Kidney capillary endothelial cell (primary cell): ENCODE results near the gene CDKN2AIPNL.
A peak's percentile ranks its signal among the peaks of the same experiment; 100 is the strongest.
"Not testable (repeated sequence)": the region's sequence is repeated elsewhere in the genome, so short reads cannot be mapped to it uniquely, and the experiment has no call there.

ENCODE experiments used
- DNase-seq: peaks from one replicate; pipeline ENCODE4 v3.0.0-alpha.2; 2018; ENCODE audit warnings: low spot score

Gene CDKN2AIPNL

DNA sequence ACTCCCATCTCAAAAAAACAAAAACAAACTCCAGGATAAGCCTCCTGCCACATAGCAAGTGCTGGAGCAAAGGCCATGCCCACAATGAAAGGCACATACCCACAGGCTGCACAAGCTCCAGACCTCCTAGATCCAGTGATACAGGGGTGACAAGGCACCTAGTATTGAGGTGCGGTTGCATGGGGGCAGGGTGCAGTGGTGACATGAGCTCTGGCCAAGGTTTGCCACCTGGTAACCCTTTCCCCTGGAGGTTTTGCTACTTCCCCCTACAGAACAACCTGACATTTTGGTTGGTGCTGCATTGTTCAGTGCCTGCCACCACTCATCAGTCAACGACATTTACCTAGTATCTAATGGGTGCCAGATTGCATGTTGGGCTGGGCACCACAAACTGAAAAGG is 14.5 kb downstream of the CDKN2AIPNL start:
- no peak for DNase-seq

- no peak for DNase-seq
These were observed 15.4 kb downstream of the CDKN2AIPNL start for GRCh38 chr5:134396274-134396673.

- no peak for DNase-seq
These were observed 16.7 kb downstream of the CDKN2AIPNL start for GRCh38 chr5:134394932-134395331.

DNA sequence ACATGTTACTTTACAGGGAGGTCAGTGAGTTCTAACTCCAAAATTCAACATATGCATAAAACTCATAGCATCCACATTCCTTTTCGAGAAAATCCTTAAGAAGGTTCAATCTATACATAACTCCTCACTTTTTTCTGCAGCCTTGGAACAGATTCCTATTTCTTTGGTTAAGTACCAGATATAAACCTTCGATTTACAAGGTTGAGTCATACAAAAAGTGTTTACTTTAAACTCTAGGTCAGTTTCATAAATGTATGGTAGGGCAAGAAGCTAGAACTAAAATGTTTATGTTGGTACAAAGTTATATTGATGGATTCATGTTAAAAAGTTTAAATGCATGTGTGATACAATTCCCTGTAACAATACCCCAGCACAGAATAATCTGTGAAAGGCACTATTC is 19.4 kb downstream of the CDKN2AIPNL start:
- no peak for DNase-seq

- no peak for DNase-seq
These were observed 24.2 kb downstream of the CDKN2AIPNL start for GRCh38 chr5:134387443-134387842.

DNA sequence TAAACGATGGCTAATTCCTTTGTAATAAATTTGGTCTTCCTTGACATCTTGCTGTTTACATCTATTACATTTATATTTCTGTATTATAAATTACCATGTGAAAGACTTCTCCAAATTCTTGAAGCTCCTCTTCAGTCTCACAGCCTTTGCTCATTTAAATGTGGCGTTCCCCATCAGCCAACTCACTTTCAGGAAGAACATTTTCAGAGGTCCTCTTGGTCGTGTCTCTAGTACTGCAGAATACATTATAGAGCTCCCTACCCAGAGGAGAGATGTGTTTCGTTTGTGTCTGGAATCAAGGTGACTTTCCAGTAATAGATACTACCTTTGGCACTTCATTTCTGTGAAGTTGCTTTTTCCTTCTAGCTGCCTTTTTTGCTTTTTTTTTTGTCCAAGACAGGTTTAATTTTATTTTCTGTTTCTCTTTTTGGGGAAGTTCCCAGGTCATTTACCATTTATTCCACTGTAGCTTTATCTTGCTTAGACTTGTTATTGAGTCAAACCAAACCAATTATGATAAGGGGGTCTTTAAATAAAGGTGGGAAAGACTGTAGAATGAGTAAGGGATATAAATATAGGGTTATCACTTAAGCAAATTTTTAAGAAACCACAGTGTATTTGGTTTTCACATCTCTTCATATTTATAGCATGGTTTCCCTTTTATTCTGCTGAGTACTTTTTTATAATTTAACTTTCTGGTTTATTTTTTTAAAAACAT is 27.5 kb downstream of the CDKN2AIPNL start:
- no peak for DNase-seq

DNA sequence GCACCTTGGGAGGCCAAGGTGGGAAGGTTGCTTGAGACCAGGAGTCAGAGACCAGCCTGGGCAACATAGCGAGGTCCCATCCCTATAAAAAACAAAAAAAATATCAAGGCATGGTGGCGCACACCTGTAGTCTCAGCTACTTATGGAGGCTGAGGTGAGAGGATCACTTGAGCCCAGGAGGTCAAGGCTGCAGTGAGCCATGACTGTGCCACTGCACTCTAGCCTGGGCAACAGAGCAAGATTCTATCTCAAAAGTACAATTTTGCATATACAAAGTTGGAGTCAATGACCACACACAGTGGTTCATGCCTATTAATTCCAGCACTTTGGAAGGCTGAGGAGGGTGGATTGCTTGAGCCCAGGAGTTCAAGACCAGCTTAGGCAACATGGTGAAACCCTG is 29.5 kb downstream of the CDKN2AIPNL start:
- not testable (repeated sequence) for DNase-seq

- no peak for DNase-seq
These were observed 31.3 kb downstream of the CDKN2AIPNL start for GRCh38 chr5:134380346-134380745.

- DNase-seq, result no peak
These were observed 37.4 kb downstream of the CDKN2AIPNL start for GRCh38 chr5:134374232-134374631.

DNA sequence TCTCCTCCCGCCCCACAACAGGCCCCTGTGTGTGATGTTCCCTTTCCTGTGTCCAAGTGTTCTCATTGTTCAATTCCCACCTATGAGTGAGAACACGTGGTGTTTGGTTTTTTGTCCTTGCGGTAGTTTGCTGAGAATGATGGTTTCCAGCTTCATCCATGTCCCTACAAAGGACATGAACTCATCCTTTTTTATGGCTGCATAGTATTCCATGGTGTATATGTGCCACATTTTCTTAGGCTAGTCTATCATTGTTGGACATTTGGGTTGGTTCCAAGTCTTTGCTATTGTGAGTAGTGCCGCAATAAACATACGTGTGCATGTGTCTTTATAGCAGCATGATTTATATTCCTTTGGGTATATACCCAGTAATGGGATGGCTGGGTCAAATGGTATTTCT is 38.0 kb downstream of the CDKN2AIPNL start:
- not testable (repeated sequence) for DNase-seq

DNA sequence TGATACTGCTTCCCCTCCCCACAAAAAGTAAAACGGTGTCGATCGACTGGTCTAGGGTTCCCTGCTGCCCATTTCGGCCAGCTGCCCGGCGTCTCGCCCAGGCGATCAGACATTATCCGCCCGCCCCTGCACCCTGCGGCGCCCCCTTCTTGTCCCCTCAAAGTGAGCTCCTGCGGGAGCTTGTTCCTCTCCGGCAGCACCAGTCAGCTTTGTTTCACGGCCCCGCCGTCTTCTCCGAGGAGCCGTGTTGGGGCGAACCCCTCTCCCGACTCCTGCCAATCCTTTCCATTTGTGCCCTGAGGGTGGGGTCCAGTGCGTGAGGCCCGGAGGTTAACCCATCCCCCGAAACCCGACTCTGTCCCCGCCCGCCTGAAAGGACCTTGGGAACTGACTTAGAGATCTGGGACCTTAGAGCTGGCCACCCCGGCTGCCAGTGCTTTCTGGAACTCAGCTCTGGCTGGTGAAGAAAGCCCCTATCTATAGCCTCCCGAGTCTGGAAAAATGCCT is 39.8 kb downstream of the CDKN2AIPNL start:
- peak; percentile 24 for DNase-seq

GRCh38 chr5:134370871-134371833 is 40.5 kb downstream of the CDKN2AIPNL start, which contains the start of gene UBE2B:
TSS of gene UBE2B (plus strand) at chr5:134371569. CDS start at chr5:134371596, 27 bp downstream.
- peak; percentile 99 for DNase-seq

GRCh38 chr5:134370311-134370870 is 41.3 kb downstream of the CDKN2AIPNL start:
- DNase-seq, result peak; percentile 8

DNA sequence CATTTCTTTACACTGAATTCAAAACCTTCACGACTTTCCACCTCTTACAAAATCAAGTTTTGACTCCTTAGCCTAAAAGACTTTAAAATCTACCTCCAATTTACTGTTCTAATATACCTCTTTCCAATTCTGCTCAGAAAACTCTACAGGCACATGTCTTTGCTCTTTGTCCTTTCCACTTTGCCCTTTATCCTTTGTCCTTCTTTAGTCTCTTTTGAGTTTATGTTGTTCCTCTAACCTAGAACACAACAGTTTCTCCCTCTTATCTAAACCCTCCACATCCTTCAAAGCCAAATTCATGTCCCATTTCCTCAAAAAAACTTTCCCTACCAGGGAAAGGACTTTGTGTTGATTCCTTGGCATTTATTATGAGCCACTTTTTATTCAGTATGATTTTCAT is 46.1 kb downstream of the CDKN2AIPNL start:
- DNase-seq, result no peak

GRCh38 chr5:134355681-134356080 is 56.0 kb downstream of the CDKN2AIPNL start:
- DNase-seq, result no peak
